Measurements from ENCODE around the gene FOXD1. TPM values are rescaled to one million over a fixed set of nuclear protein-coding genes. Genes with fewer than 3 reads are reported as not detected.
A peak's percentile ranks its signal among the peaks of the same experiment; 100 is the strongest.

FOXD1 gene
- polyA plus RNA-seq, 1 donor, result 0.04 TPM

DNA sequence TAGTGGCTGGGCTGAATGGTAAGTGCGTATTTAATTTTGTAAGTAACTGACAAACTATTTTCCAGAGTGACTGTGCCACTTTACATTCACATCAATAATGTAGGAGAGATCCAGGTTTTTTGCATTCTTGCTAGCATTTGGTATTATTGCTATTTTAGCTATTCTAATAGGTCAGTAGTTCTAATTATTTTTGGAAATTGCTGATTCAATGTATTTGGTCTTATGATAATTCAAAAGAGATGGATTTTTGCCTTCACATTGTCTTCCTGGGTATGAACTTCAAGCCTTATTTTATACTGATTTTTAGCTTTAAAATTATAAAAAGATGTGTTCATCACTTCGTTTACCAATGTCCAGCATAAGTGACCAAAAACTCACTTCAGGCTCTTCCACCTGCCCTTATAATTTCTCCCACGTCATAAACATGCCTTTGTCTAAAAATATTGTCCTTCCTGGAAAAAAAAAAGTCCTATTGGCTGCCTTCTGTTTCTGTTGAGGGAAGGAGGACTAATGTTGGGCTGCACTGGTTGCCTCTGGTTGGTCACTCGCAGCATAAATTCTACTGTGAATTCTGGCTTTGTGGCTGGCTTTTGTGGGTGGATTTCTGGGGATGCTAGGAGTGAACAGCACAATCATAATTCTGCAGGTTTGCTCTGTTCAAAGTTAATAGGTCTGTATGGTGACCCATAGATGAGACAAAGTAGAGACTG lies 15.2 kb downstream of the FOXD1 start:
- no peak for DNase-seq
- H3K9me3 ChIP-seq (ENCODE audit: control insufficient read depth, low read depth, low read length), result peaks cover 6% of the 10 kb centered on the region
- WGBS (ENCODE audit: insufficient coverage, low lambda C conversion rate), result no CpG with 5 or more reads among the region's 4 CpGs
- H3K36me3 ChIP-seq (ENCODE audit: control insufficient read depth, insufficient read depth, low read length), result no peaks in the 10 kb centered on the region
- H3K4me1 ChIP-seq (ENCODE audit: control insufficient read depth, insufficient read depth, low read length), result no peaks in the 10 kb centered on the region
- no peak overlapping the region for H3K4me3 ChIP-seq (ENCODE audit: low read length)
- H3K27me3 ChIP-seq (ENCODE audit: control insufficient read depth, insufficient read depth, low read length), result peaks cover 45% of the 10 kb centered on the region
- no peak overlapping the region for H3K27ac ChIP-seq (ENCODE audit: low read length)

DNA sequence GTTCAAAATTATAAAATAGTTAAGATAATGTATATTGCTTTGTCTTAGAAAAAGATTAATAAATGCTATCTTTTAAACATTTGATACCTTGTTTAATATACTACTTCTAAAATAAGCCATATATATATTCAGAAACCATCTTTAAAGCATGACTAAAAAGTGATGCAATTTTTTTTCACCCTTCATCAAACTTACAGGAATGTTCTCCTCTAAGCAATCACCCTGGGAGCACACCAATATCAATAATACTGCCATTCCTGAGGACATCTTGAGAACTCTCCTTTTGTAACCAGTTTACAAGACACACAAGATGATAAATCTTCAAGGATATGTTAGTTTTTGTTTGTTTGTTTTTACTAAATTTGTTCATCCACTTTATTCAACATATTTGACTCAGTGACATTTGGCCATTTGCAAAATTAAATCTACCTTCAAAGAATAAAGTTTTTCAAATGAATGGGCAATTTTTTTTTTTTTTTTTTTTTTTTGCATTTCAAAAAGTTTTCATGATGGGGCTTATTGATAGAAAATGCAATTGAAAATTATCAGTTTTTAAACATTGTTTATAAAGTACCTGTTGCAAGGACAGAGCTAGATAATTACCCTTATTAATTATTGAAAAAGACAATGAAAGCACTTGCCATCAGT lies 17.2 kb downstream of the FOXD1 start:
- Histone ChIP-seq H3K9me3 (ENCODE audit: control insufficient read depth, low read depth, low read length) (peaks cover 5% of the 10 kb centered on the region), H3K4me3 (ENCODE audit: low read length) (no peak overlapping the region), H3K27me3 (ENCODE audit: control insufficient read depth, insufficient read depth, low read length) (peaks cover 26% of the 10 kb centered on the region), H3K36me3 (ENCODE audit: control insufficient read depth, insufficient read depth, low read length) (no peaks in the 10 kb centered on the region), H3K4me1 (ENCODE audit: control insufficient read depth, insufficient read depth, low read length) (no peaks in the 10 kb centered on the region), H3K27ac (ENCODE audit: low read length) (no peak overlapping the region)
- DNase-seq, result no peak

DNA sequence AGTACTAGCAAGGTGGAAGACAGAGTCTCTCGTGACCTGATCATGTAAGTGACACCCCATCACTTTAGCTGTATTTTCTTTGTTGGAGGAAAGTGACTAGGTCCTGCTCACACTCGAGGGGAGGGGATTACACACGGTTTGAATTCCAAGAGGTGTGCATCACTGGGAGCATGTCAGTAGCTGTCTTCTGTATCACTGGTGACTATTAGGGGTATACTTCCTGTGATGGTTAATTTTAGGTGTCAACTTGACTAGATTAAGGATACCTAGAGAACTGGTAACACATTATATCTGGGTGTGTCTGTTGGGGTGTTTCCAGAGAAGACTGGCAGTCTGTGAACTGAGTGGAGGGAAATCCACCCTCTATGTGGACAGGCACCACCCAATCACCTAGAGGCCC lies 22.5 kb downstream of the FOXD1 start:
- Histone ChIP-seq H3K27ac (ENCODE audit: low read length) (no peak overlapping the region), H3K4me3 (ENCODE audit: low read length) (no peak overlapping the region), H3K4me1 (ENCODE audit: control insufficient read depth, insufficient read depth, low read length) (no peaks in the 10 kb centered on the region), H3K27me3 (ENCODE audit: control insufficient read depth, insufficient read depth, low read length) (peaks cover 30% of the 10 kb centered on the region), H3K36me3 (ENCODE audit: control insufficient read depth, insufficient read depth, low read length) (no peaks in the 10 kb centered on the region), H3K9me3 (ENCODE audit: control insufficient read depth, low read depth, low read length) (no peaks in the 10 kb centered on the region)
- DNase-seq, result no peak
- WGBS (ENCODE audit: insufficient coverage, low lambda C conversion rate), result no CpG with 5 or more reads among the region's 3 CpGs

DNA sequence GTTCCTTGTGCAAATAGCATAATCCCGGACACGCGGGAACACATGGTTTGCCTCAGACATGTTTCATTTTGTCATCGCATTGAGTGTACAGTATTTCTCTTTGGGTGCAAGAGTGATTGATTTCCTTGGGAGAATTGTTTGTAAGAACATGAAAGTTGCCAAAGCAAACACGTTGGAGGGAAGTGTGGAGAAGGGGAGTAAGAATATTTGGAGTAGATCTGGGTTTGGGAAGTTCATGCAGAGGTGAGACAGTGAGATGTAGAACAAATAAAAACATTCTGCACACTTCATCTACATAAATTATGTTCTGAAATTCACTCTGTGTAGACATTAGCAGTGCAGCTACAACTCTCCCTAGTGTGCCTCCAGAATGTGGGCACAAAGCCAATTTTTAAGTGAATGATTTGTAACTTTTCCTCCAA lies 24.0 kb downstream of the FOXD1 start:
- no peak overlapping the region for H3K27ac ChIP-seq (ENCODE audit: low read length)
- H3K4me3 ChIP-seq (ENCODE audit: low read length), result no peak overlapping the region
- DNase-seq, result no peak
- WGBS (ENCODE audit: insufficient coverage, low lambda C conversion rate), result 80% methylated on average over 1 of the region's 5 CpGs
- H3K27me3 ChIP-seq (ENCODE audit: control insufficient read depth, insufficient read depth, low read length), result peaks cover 41% of the 10 kb centered on the region
- peaks cover 6% of the 10 kb centered on the region for H3K4me1 ChIP-seq (ENCODE audit: control insufficient read depth, insufficient read depth, low read length)
- H3K36me3 ChIP-seq (ENCODE audit: control insufficient read depth, insufficient read depth, low read length), result no peaks in the 10 kb centered on the region
- peaks cover under 1% of the 10 kb centered on the region for H3K9me3 ChIP-seq (ENCODE audit: control insufficient read depth, low read depth, low read length)

DNA sequence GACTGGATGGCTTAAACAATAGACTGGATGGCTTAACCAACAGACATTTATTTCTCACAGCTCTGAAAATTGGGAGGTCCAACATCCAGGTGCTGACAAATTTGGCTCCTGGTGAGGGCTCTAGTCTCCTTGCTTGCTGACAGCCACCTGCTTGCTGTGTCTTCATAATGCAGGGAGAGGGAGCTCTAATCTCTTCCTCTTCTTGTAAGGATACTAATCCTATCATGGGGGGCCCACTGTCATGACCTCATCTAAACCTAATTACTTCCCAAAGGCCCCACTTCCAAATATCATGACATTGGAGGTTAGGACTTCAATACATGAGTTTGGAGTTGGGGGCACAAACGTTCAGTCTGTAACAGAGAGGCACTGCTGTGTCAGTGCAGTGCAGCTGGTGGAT lies 26.4 kb downstream of the FOXD1 start:
- Histone ChIP-seq H3K27ac (ENCODE audit: low read length) (no peak overlapping the region), H3K27me3 (ENCODE audit: control insufficient read depth, insufficient read depth, low read length) (peaks cover 65% of the 10 kb centered on the region), H3K4me3 (ENCODE audit: low read length) (no peak overlapping the region), H3K4me1 (ENCODE audit: control insufficient read depth, insufficient read depth, low read length) (peaks cover 6% of the 10 kb centered on the region), H3K36me3 (ENCODE audit: control insufficient read depth, insufficient read depth, low read length) (no peaks in the 10 kb centered on the region), H3K9me3 (ENCODE audit: control insufficient read depth, low read depth, low read length) (peaks cover 4% of the 10 kb centered on the region)
- no peak for DNase-seq
- no CpG with 5 or more reads among the region's 1 CpG for WGBS (ENCODE audit: insufficient coverage, low lambda C conversion rate)

DNA sequence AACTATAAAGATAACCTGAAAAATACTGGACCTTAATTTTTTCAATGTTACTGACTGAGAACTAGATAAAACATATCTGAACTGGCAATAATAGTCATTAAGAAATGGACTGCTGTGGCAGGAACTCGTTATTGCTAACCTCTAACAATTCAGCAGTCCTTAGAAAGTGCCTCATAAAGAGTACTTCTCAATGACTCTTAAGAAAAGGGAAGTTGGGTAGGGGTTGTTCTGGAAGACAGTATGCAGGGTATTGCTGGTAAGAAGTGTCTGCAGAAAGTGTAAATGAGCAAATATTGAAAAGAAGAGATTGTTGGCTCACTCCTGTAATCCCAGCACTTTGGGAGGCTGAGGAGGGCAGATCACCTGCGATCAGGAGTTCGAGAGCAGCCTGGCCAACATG lies 27.9 kb downstream of the FOXD1 start:
- DNase-seq, result no peak
- Histone ChIP-seq H3K27me3 (ENCODE audit: control insufficient read depth, insufficient read depth, low read length) (peaks cover 72% of the 10 kb centered on the region), H3K4me3 (ENCODE audit: low read length) (no peak overlapping the region), H3K27ac (ENCODE audit: low read length) (no peak overlapping the region), H3K4me1 (ENCODE audit: control insufficient read depth, insufficient read depth, low read length) (peaks cover 6% of the 10 kb centered on the region), H3K36me3 (ENCODE audit: control insufficient read depth, insufficient read depth, low read length) (no peaks in the 10 kb centered on the region), H3K9me3 (ENCODE audit: control insufficient read depth, low read depth, low read length) (peaks cover 4% of the 10 kb centered on the region)
- no CpG with 5 or more reads among the region's 3 CpGs for WGBS (ENCODE audit: insufficient coverage, low lambda C conversion rate)

DNA sequence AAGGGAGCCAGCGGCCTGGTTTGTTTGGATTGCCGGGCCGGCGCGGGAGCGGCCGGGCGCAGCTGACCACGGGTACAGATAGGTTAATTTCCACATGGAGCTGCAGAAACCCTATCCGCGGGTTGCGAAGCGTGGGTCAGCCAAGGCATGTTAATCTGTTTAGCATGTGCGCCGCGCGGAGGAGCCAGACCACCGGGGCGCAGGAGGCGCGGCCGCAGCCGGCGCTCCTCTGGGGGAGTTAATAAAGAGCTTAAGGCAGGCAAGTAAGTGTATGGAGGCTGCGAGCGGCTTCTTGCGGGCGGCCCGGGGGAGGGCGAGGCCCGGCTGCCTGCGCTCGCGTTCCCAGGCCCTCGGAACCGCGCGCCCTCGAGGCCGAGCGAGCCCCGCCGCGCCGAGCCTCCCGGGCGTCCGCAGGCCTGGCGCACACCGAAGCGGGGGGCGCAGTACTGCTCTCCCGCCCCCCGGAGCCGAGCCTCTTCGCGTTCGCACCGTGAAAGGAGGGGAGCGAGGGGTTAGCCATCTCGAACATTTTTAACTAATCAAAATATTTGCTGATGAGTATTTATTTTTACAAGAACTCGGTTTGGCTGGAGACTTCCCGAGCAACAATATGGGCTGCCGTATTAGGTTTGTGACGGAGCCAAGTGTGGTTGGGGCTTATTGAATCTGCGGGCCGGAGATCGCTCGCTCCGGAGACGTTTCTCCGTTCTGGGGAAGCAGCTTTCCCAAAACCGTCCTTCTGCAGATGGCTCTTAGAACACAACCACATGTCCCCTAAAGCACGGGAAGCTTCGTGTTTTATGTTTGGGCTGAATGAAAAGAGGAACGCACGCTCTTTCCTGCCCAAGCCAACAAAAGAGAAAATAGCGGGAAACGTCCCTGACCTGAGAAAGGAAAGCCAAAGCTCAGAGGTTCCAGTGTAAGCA lies 28.8 kb downstream of the FOXD1 start:
- H3K27ac ChIP-seq (ENCODE audit: low read length), result no peak overlapping the region
- peaks cover 4% of the 10 kb centered on the region for H3K9me3 ChIP-seq (ENCODE audit: control insufficient read depth, low read depth, low read length)
- H3K27me3 ChIP-seq (ENCODE audit: control insufficient read depth, insufficient read depth, low read length), result peaks cover 74% of the 10 kb centered on the region
- DNase-seq, result peak; percentile 12 to 28
- H3K4me1 ChIP-seq (ENCODE audit: control insufficient read depth, insufficient read depth, low read length), result peaks cover 6% of the 10 kb centered on the region
- no CpG with 5 or more reads among the region's 79 CpGs for WGBS (ENCODE audit: insufficient coverage, low lambda C conversion rate)
- peak overlapping the region; percentile 2 for H3K4me3 ChIP-seq (ENCODE audit: low read length)
- H3K36me3 ChIP-seq (ENCODE audit: control insufficient read depth, insufficient read depth, low read length), result no peaks in the 10 kb centered on the region

DNA sequence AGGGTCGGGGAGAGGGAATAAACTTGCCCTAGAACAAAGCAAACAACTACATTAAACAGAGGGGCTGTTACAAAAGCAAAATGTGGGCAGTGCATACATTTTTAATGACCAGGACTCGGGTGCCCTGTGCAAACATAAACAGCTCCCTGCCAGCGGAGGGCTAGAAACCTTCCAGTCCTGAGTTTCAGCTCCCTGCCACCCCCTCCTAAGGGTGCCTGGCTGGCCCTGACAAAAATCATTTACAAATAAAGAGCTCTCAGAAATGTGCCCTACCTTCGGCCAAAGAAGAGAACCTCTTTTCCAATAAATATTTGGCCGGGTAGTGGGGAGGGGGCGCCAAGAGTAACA lies 29.5 kb downstream of the FOXD1 start:
- no peak overlapping the region for H3K4me3 ChIP-seq (ENCODE audit: low read length)
- peaks cover 6% of the 10 kb centered on the region for H3K4me1 ChIP-seq (ENCODE audit: control insufficient read depth, insufficient read depth, low read length)
- 60% methylated on average over 1 of the region's 6 CpGs for WGBS (ENCODE audit: insufficient coverage, low lambda C conversion rate)
- H3K27ac ChIP-seq (ENCODE audit: low read length), result no peak overlapping the region
- H3K27me3 ChIP-seq (ENCODE audit: control insufficient read depth, insufficient read depth, low read length), result peaks cover 71% of the 10 kb centered on the region
- DNase-seq, result no peak
- H3K36me3 ChIP-seq (ENCODE audit: control insufficient read depth, insufficient read depth, low read length), result no peaks in the 10 kb centered on the region
- H3K9me3 ChIP-seq (ENCODE audit: control insufficient read depth, low read depth, low read length), result peaks cover 4% of the 10 kb centered on the region

DNA sequence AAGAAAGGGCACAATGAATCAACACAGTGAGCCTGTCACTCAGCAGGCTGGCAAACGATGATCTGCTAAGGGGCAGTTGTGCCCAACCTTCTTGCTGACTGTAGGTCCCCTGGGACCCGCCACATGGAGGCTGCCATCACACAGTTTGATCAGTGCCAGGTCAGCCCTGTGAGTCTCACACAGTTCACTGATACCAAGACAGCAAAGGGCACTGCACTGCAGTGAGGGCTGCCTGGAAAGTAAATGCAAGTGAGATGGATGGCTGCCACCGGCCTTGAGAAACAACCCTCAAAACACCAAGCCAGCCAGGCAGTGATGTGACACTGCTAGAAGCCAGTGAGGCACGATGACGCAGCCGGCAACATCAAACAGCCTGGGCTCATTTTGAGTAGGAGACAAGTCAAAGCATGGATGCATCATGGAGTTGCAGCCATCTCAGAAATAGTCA lies 30.3 kb downstream of the FOXD1 start:
- Histone ChIP-seq H3K27me3 (ENCODE audit: control insufficient read depth, insufficient read depth, low read length) (peaks cover 68% of the 10 kb centered on the region), H3K9me3 (ENCODE audit: control insufficient read depth, low read depth, low read length) (peaks cover 4% of the 10 kb centered on the region)

DNA sequence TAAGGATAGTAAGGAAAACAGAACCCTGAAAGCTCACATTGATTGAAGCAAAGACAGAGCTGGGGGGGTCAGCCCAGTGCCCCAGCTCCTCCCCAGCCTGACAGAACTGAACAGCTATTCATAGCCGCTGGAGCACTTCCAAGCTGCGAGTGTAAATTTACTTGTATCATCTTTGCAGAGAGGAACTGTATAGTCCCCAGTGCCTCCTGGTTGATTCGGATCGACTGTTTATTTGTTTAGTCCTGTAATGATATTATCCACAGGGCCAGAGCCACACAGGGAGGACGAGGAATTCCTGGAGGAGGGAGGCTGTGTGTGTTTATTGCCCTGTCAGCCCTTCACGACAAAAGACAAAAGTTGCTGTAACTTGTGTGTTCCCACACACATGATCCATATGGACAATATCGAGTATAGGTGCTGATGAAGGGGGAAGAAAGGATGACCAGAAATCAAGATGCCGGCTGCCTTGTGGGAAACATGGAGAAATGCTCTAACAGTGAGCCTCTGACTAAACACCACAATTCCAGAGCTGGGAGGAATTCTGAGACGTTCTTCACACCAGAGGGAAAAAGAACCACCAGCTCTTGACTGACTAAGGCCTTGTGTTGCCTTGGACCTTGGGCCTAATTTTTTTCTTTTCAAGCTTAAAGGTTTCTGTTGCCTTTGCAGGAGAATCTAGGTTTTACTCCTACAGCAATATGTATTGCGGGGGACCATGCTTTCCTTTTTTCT lies 31.1 kb downstream of the FOXD1 start:
- H3K9me3 ChIP-seq (ENCODE audit: control insufficient read depth, low read depth, low read length), result peaks cover 4% of the 10 kb centered on the region
- H3K4me3 ChIP-seq (ENCODE audit: low read length), result no peak overlapping the region
- H3K27ac ChIP-seq (ENCODE audit: low read length), result no peak overlapping the region
- no peaks in the 10 kb centered on the region for H3K36me3 ChIP-seq (ENCODE audit: control insufficient read depth, insufficient read depth, low read length)
- H3K27me3 ChIP-seq (ENCODE audit: control insufficient read depth, insufficient read depth, low read length), result peaks cover 63% of the 10 kb centered on the region
- H3K4me1 ChIP-seq (ENCODE audit: control insufficient read depth, insufficient read depth, low read length), result peaks cover 6% of the 10 kb centered on the region
- WGBS (ENCODE audit: insufficient coverage, low lambda C conversion rate), result no CpG with 5 or more reads among the region's 10 CpGs
- no peak for DNase-seq

More for the DNA sequence above, 30.3 kb downstream of the FOXD1 start:
- H3K4me1 ChIP-seq (ENCODE audit: control insufficient read depth, insufficient read depth, low read length), result peaks cover 6% of the 10 kb centered on the region
- no peak overlapping the region for H3K4me3 ChIP-seq (ENCODE audit: low read length)
- no peak for DNase-seq
- 100% methylated on average over 1 of the region's 6 CpGs for WGBS (ENCODE audit: insufficient coverage, low lambda C conversion rate)
- H3K36me3 ChIP-seq (ENCODE audit: control insufficient read depth, insufficient read depth, low read length), result no peaks in the 10 kb centered on the region
- no peak overlapping the region for H3K27ac ChIP-seq (ENCODE audit: low read length)
